ENCODE results near the gene C4orf46.

The C4orf46 gene

GRCh38 chr4:158688813-158689212 lies 17.1 kb upstream of the C4orf46 start:
- no peak overlapping the region for H3K4me3 ChIP-seq (ENCODE audit: low read depth, low read length)
- CTCF ChIA-PET: no interaction called here
- H3K4me1 ChIP-seq (ENCODE audit: control insufficient read depth, insufficient read depth, low read length): no peaks in the 10 kb centered on the region
- no peaks in the 10 kb centered on the region for H3K9me3 ChIP-seq (ENCODE audit: control insufficient read depth, insufficient read depth, low read depth, low read length)
- peaks cover 0 to 23% of the 10 kb centered on the region in 2 experiments; a peak in 2 of 3 replicates for H3K36me3 ChIP-seq (ENCODE audit: control insufficient read depth in 2 of 2, insufficient read depth in 1 of 2, low read length in 2 of 2)
- no peak overlapping the region for H3K27ac ChIP-seq (ENCODE audit: extremely low read depth, low read depth, low read length)
- POLR2A ChIA-PET: no interaction called here
- no peak for TF ChIP-seq ZFP69B (tag by site-specific recombination; IDR thresholded peaks at IDR 0.05)
- TF ChIP-seq ZNF423 (tag by site-specific recombination; IDR thresholded peaks at IDR 0.05): no peak
- no peak for TF ChIP-seq KLF16 (tag by site-specific recombination; IDR thresholded peaks at IDR 0.05)
- TF ChIP-seq MYNN (tag by site-specific recombination; IDR thresholded peaks at IDR 0.05; ENCODE audit: borderline replicate concordance): no peak
- no peak for TF ChIP-seq ZFP41 (tag by site-specific recombination; IDR thresholded peaks at IDR 0.05; ENCODE audit: borderline replicate concordance)
- no peak for TF ChIP-seq ZNF114 (tag by site-specific recombination; IDR thresholded peaks at IDR 0.05)
- TF ChIP-seq ZXDB (tag by site-specific recombination; IDR thresholded peaks at IDR 0.05): no peak
- no peak for TF ChIP-seq GLI2 (tag by site-specific recombination; IDR thresholded peaks at IDR 0.05; ENCODE audit: borderline replicate concordance, low read depth)
- TF ChIP-seq HIC1 (tag by site-specific recombination; IDR thresholded peaks at IDR 0.05): no peak
- no peak for TF ChIP-seq ZNF184 (tag by site-specific recombination; IDR thresholded peaks at IDR 0.05)
- no peak for TF ChIP-seq ZNF350 (tag by site-specific recombination; IDR thresholded peaks at IDR 0.05)
- TF ChIP-seq ZNF514 (tag by site-specific recombination; IDR thresholded peaks at IDR 0.05): no peak
- TF ChIP-seq ZNF521 (tag by site-specific recombination; IDR thresholded peaks at IDR 0.05): no peak
- TF ChIP-seq EGR2 (tag by site-specific recombination; IDR thresholded peaks at IDR 0.05; ENCODE audit: low read depth): no peak
- TF ChIP-seq ZNF132 (tag by site-specific recombination; IDR thresholded peaks at IDR 0.05; ENCODE audit: borderline replicate concordance): no peak

- Histone ChIP-seq H3K4me1 (ENCODE audit: control insufficient read depth, insufficient read depth, low read length) (no peaks in the 10 kb centered on the region), H3K36me3 (ENCODE audit: control insufficient read depth in 2 of 2, insufficient read depth in 1 of 2, low read length in 2 of 2) (peaks cover 0 to 12% of the 10 kb centered on the region in 2 experiments; a peak in 1 of 3 replicates), H3K4me3 (ENCODE audit: low read depth, low read length) (no peak overlapping the region), H3K9me3 (ENCODE audit: control insufficient read depth, insufficient read depth, low read depth, low read length) (no peaks in the 10 kb centered on the region), H3K27ac (ENCODE audit: extremely low read depth, low read depth, low read length) (no peak overlapping the region)
- ChIA-PET POLR2A (no interaction called here), CTCF (no interaction called here)
- TF ChIP-seq ZNF837 (tag by site-specific recombination; IDR thresholded peaks at IDR 0.05) (no peak), ZNF473 (tag by site-specific recombination; IDR thresholded peaks at IDR 0.05) (no peak), ZNF488 (tag by site-specific recombination; IDR thresholded peaks at IDR 0.05) (no peak), SP7 (tag by site-specific recombination; IDR thresholded peaks at IDR 0.05) (no peak), ZFP41 (tag by site-specific recombination; IDR thresholded peaks at IDR 0.05; ENCODE audit: borderline replicate concordance) (no peak), HOXA7 (CRISPR knock-in tag; IDR thresholded peaks at IDR 0.05; ENCODE audit: borderline replicate concordance) (no peak), ZNF449 (tag by site-specific recombination; IDR thresholded peaks at IDR 0.05) (no peak), TCF7L2 (IDR thresholded peaks at IDR 0.05; ENCODE audit: borderline replicate concordance, low read depth, low read length) (no peak), SETDB1 (IDR thresholded peaks at IDR 0.05; ENCODE audit: insufficient read length, low read length) (no peak), ZNF223 (tag by site-specific recombination; IDR thresholded peaks at IDR 0.05) (no peak)
Measured at GRCh38 chr4:158682066-158682465, 10.4 kb upstream of the C4orf46 start.

Measured in HEK293 (cell line).